PC-3 (cell line): ENCODE measurements around the gene BLCAP.

Experiments
- EZH2phosphoT487 ChIP-seq: fragments of 300-600 bp; sonication (generic); IDR thresholded peaks from 2 replicates; pipeline ENCODE4 v1.6.1; 2018; ENCODE audit warnings: mild to moderate bottlenecking, antibody characterized with exemption, low read length, borderline replicate concordance
- TF ChIP-seq, protein P1 (sequence below): fragments of 300-600 bp; sonication (generic); conservative IDR thresholded peaks from 2 replicates; pipeline ENCODE4 v1.5.1; 2017; ENCODE audit warnings: antibody characterized with exemption, low read depth, mild to moderate bottlenecking, low read length

DNA sequence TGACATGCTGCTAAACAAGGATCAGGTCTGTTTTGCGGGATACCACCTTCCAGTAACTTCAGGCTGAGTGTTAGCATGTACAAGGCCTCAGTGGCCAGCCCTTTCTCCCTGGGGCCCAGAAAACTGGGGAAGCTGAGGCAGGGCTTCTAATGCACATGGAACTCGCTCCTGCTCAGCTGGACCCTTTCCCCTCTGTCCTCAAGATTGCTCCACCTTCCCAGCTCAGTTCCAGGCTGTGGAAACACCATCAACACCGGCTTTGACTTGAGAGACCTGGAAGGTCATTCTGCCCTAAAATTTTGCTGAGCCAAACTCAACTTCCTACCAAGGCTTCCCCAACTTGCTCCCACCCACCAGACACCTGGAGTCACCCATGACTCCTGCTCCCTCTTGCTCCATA lies 4.2 kb upstream of the BLCAP start:
- no peak for TF ChIP-seq EZH2phosphoT487
- TF ChIP-seq, protein P1, sequence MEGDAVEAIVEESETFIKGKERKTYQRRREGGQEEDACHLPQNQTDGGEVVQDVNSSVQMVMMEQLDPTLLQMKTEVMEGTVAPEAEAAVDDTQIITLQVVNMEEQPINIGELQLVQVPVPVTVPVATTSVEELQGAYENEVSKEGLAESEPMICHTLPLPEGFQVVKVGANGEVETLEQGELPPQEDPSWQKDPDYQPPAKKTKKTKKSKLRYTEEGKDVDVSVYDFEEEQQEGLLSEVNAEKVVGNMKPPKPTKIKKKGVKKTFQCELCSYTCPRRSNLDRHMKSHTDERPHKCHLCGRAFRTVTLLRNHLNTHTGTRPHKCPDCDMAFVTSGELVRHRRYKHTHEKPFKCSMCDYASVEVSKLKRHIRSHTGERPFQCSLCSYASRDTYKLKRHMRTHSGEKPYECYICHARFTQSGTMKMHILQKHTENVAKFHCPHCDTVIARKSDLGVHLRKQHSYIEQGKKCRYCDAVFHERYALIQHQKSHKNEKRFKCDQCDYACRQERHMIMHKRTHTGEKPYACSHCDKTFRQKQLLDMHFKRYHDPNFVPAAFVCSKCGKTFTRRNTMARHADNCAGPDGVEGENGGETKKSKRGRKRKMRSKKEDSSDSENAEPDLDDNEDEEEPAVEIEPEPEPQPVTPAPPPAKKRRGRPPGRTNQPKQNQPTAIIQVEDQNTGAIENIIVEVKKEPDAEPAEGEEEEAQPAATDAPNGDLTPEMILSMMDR, result no peak
